GM23338 (cell line): Measurements from ENCODE around the gene PCDH17. TPM values are rescaled to one million over a fixed set of nuclear protein-coding genes. Genes with fewer than 3 reads are reported as not detected.

ENCODE experiments used
- ATAC-seq: fragments of 200-7000 bp; cut with Tn5 transposase; 3 replicates; pipeline ENCODE4 v1.9.1; 2020
- DNase-seq: peaks from one replicate; pipeline ENCODE4 v3.0.0-alpha.2; 2015; ENCODE audit warnings: low spot score
- H2AFZ ChIP-seq: fragments of 200-600 bp; sonication (generic); 2 replicates; pipeline ENCODE4 v1.8.0; 2016; ENCODE audit warnings: antibody characterized with exemption, mild to moderate bottlenecking, moderate library complexity
- H3F3A ChIP-seq: fragments of 200-600 bp; sonication (generic); replicated peaks from 2 replicates; pipeline ENCODE4 v1.8.0; 2017; ENCODE audit warnings: antibody characterized with exemption, mixed run types, low read depth
- H3K27ac ChIP-seq: fragments of 200-600 bp; sonication (generic); 2 replicates; pipeline ENCODE4 v1.6.1; 2016; ENCODE audit warnings: low read depth
- H3K27me3 ChIP-seq: fragments of 200-600 bp; sonication (generic); 2 replicates; pipeline ENCODE4 v1.8.0; 2016; ENCODE audit warnings: mild to moderate bottlenecking, mixed run types, moderate library complexity; ENCODE audit not compliant: insufficient read depth
- H3K36me3 ChIP-seq: fragments of 200-600 bp; sonication (generic); 2 replicates; pipeline ENCODE4 v1.8.0; 2016; ENCODE audit warnings: mild to moderate bottlenecking; ENCODE audit not compliant: insufficient read depth
- H3K4me1 ChIP-seq: fragments of 200-600 bp; sonication (generic); 2 replicates; pipeline ENCODE4 v1.8.0; 2016; ENCODE audit warnings: mild to moderate bottlenecking, moderate library complexity; ENCODE audit not compliant: insufficient read depth
- H3K4me2 ChIP-seq: fragments of 200-600 bp; sonication (generic); 2 replicates; pipeline ENCODE4 v1.7.1; 2017; ENCODE audit warnings: mixed run types
- H3K4me3 ChIP-seq: fragments of 200-600 bp; sonication (generic); 2 replicates; pipeline ENCODE4 v1.6.1; 2016; ENCODE audit warnings: mixed run types
- H3K79me2 ChIP-seq: fragments of 200-600 bp; sonication (generic); replicated peaks from 2 replicates; pipeline ENCODE4 v1.8.0; 2017; ENCODE audit warnings: mild to moderate bottlenecking; ENCODE audit not compliant: insufficient read depth
- H3K9me2 ChIP-seq: fragments of 200-600 bp; sonication (generic); 2 replicates; pipeline ENCODE4 v1.8.0; 2017; ENCODE audit not compliant: insufficient read depth
- H4K20me1 ChIP-seq: fragments of 200-600 bp; sonication (generic); replicated peaks from 2 replicates; pipeline ENCODE4 v1.8.0; 2017; ENCODE audit warnings: mild to moderate bottlenecking; ENCODE audit not compliant: insufficient read depth
- H3K27ac Mint-ChIP-seq: 2 replicates; pipeline ENCODE4 v1.8.0; 2020; ENCODE audit warnings: inconsistent platforms, mild to moderate bottlenecking, moderate library complexity, mixed read lengths
- H3K27me3 Mint-ChIP-seq: 3 replicates; pipeline ENCODE4 v1.8.0; 2022; ENCODE audit warnings: low read depth, mild to moderate bottlenecking, moderate library complexity, mixed read lengths, inconsistent platforms; ENCODE audit not compliant: insufficient read depth, poor library complexity
- H3K36me3 Mint-ChIP-seq: 3 replicates; pipeline ENCODE4 v1.8.0; 2021; ENCODE audit warnings: low read depth, mild to moderate bottlenecking, inconsistent platforms, moderate library complexity, mixed read lengths
- H3K4me1 Mint-ChIP-seq: 3 replicates; pipeline ENCODE4 v1.8.0; 2020; ENCODE audit warnings: mild to moderate bottlenecking, inconsistent platforms, mixed read lengths
- H3K4me3 Mint-ChIP-seq: 3 replicates; pipeline ENCODE4 v1.8.0; 2021; ENCODE audit warnings: moderate library complexity, mild to moderate bottlenecking, inconsistent platforms, mixed read lengths
- H3K9me3 Mint-ChIP-seq: 3 replicates; pipeline ENCODE4 v1.8.0; 2020; ENCODE audit warnings: moderate library complexity, mild to moderate bottlenecking, inconsistent platforms, mixed read lengths
- CREB1 ChIP-seq: fragments of 250-450 bp; sonication (Bioruptor Pico); IDR thresholded peaks from 2 replicates; pipeline ENCODE4 v1.5.0; 2020; ENCODE audit warnings: low read depth, mild to moderate bottlenecking, moderate library complexity
- EZH2phosphoT487 ChIP-seq: fragments of 200-600 bp; sonication (generic); IDR thresholded peaks from one replicate; pipeline ENCODE4 v1.8.1; 2018; ENCODE audit warnings: antibody characterized with exemption; ENCODE audit not compliant: unreplicated experiment
- JUNB ChIP-seq: IDR thresholded peaks from one replicate; pipeline ENCODE4 v1.6.1; 2016; ENCODE audit warnings: antibody characterized with exemption; ENCODE audit not compliant: unreplicated experiment
- NANOG ChIP-seq: IDR thresholded peaks from 2 replicates; pipeline ENCODE4 v1.6.1; 2016; ENCODE audit warnings: antibody characterized with exemption, borderline replicate concordance
- POLR2AphosphoS5 ChIP-seq: IDR thresholded peaks from 2 replicates; pipeline ENCODE4 v1.6.1; 2016; ENCODE audit warnings: antibody characterized with exemption, low read depth
- STAT1 ChIP-seq: IDR thresholded peaks from one replicate; pipeline ENCODE4 v1.6.1; 2016; ENCODE audit warnings: antibody characterized with exemption; ENCODE audit not compliant: unreplicated experiment
- ZNF114 ChIP-seq: fragments of 250-450 bp; sonication (Bioruptor Pico); IDR thresholded peaks from 2 replicates; pipeline ENCODE4 v1.5.0; 2020; ENCODE audit warnings: mild to moderate bottlenecking, moderate library complexity
- ZNF331 ChIP-seq: fragments of 250-450 bp; sonication (Bioruptor Pico); IDR thresholded peaks from 2 replicates; pipeline ENCODE4 v1.5.0; 2020; ENCODE audit warnings: low read depth, mild to moderate bottlenecking, moderate library complexity
- polyA plus RNA-seq: library from polyadenylated mRNA; unstranded; fragments of >200 nt; fragmentation: Nextera tagmentation; extraction: Ambion mirVana; gene quantifications from 2 replicates; pipeline ENCODE4 v1.2.1, GENCODE V29; 2016
- total RNA-seq: library from RNA; depleted of rRNA; stranded (reverse); fragments of >200 nt; shearing (Covaris generic); gene quantifications from 2 replicates; pipeline ENCODE4 v1.2.3, GENCODE V29; 2014
- TF ChIP-seq, protein P1 (sequence below): IDR thresholded peaks from one replicate; pipeline ENCODE4 v1.6.1; 2018; ENCODE audit warnings: antibody characterized with exemption; ENCODE audit not compliant: unreplicated experiment
- TF ChIP-seq, protein P2 (sequence below): IDR thresholded peaks from 2 replicates; pipeline ENCODE4 v1.6.1; 2016; ENCODE audit warnings: antibody characterized with exemption
- TF ChIP-seq, protein P3 (sequence below), 2 experiments: fragments of 200-600 bp in 1 of 2; sonication (generic) in 1 of 2; conservative IDR thresholded peaks; 2 replicates each; pipeline versions ENCODE4 v1.5.1 to v1.6.1; 2016 to 2017; ENCODE audit warnings: antibody characterized with exemption in 2 of 2, low read depth in 2 of 2, mild to moderate bottlenecking in 2 of 2, moderate library complexity in 1 of 2

PCDH17 gene
- total and polyA plus RNA-seq, 2 experiments from 2014 or later: 0.27 to 1.3 TPM

DNA sequence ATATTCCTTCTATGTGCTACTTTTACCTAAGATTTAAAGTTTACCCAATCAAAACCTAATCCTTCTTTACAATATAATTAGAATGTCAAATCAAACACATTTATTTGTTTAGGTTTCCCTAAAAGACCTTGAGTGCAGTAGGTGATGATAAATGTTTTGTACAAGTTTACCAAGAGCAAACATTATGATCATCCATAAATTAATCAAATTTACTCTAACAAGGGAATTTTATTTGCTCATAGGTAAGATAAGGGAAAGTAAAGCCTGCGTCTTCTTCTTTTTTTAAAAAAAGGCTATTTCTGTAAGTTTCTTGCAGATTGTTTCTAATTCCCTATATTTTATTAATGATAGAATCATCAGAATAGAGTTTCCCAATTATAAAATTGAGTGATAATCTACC lies 48.0 kb upstream of the PCDH17 start:
- Histone ChIP-seq H3K9me2 (no peaks in the 10 kb centered on the region), H3K27ac (no peak overlapping the region), H3F3A (no peaks in the 10 kb centered on the region), H3K4me3 (no peak overlapping the region), H3K27me3 (no peaks in the 10 kb centered on the region), H2AFZ (no peak overlapping the region), H3K79me2 (no peaks in the 10 kb centered on the region), H3K36me3 (no peaks in the 10 kb centered on the region), H4K20me1 (no peaks in the 10 kb centered on the region), H3K4me1 (no peaks in the 10 kb centered on the region), H3K4me2 (no peak overlapping the region)
- TF ChIP-seq, protein P1, sequence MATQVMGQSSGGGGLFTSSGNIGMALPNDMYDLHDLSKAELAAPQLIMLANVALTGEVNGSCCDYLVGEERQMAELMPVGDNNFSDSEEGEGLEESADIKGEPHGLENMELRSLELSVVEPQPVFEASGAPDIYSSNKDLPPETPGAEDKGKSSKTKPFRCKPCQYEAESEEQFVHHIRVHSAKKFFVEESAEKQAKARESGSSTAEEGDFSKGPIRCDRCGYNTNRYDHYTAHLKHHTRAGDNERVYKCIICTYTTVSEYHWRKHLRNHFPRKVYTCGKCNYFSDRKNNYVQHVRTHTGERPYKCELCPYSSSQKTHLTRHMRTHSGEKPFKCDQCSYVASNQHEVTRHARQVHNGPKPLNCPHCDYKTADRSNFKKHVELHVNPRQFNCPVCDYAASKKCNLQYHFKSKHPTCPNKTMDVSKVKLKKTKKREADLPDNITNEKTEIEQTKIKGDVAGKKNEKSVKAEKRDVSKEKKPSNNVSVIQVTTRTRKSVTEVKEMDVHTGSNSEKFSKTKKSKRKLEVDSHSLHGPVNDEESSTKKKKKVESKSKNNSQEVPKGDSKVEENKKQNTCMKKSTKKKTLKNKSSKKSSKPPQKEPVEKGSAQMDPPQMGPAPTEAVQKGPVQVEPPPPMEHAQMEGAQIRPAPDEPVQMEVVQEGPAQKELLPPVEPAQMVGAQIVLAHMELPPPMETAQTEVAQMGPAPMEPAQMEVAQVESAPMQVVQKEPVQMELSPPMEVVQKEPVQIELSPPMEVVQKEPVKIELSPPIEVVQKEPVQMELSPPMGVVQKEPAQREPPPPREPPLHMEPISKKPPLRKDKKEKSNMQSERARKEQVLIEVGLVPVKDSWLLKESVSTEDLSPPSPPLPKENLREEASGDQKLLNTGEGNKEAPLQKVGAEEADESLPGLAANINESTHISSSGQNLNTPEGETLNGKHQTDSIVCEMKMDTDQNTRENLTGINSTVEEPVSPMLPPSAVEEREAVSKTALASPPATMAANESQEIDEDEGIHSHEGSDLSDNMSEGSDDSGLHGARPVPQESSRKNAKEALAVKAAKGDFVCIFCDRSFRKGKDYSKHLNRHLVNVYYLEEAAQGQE: no peak
- Mint-ChIP-seq H3K4me1 (peaks cover 16% of the 10 kb centered on the region), H3K36me3 (no peaks in the 10 kb centered on the region), H3K27me3 (peaks cover 5% of the 10 kb centered on the region), H3K4me3 (no peak overlapping the region), H3K9me3 (no peaks in the 10 kb centered on the region), H3K27ac (no peak overlapping the region)
- ATAC-seq (no peak), DNase-seq (no peak)

DNA sequence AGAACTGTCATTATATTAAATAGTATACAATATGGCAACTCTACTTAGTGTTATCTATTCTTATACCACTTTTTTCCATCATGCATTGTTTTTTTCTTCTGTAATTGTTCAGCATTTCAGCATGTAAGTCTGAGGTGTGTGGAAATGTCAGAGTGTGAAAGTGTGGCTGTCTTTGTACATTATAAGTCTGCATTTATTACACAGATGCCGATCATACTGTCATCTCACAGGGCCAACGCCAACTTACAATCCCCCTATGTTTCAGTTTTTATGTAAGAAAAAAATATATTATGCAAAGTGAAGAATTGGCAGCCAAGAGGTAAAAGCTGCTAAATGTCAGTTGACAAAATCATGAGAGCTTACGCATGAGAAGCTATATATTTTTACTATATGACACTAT lies 42.9 kb upstream of the PCDH17 start:
- Mint-ChIP-seq H3K4me3 (no peak overlapping the region), H3K27ac (no peak overlapping the region), H3K36me3 (no peaks in the 10 kb centered on the region), H3K9me3 (no peaks in the 10 kb centered on the region), H3K27me3 (no peaks in the 10 kb centered on the region), H3K4me1 (peaks cover 9% of the 10 kb centered on the region)
- Histone ChIP-seq H3K27ac (no peak overlapping the region), H3K79me2 (no peaks in the 10 kb centered on the region), H2AFZ (no peak overlapping the region), H3K27me3 (no peaks in the 10 kb centered on the region), H3K36me3 (no peaks in the 10 kb centered on the region), H4K20me1 (no peaks in the 10 kb centered on the region), H3K4me3 (no peak overlapping the region), H3K4me2 (no peak overlapping the region), H3F3A (no peaks in the 10 kb centered on the region), H3K9me2 (no peaks in the 10 kb centered on the region), H3K4me1 (no peaks in the 10 kb centered on the region)
- no peak for ATAC-seq
- no peak for DNase-seq
- TF ChIP-seq STAT1: no peak
- no peak for TF ChIP-seq NANOG
- TF ChIP-seq, protein P1: no peak
- no peak for TF ChIP-seq EZH2phosphoT487
- TF ChIP-seq, protein P2, sequence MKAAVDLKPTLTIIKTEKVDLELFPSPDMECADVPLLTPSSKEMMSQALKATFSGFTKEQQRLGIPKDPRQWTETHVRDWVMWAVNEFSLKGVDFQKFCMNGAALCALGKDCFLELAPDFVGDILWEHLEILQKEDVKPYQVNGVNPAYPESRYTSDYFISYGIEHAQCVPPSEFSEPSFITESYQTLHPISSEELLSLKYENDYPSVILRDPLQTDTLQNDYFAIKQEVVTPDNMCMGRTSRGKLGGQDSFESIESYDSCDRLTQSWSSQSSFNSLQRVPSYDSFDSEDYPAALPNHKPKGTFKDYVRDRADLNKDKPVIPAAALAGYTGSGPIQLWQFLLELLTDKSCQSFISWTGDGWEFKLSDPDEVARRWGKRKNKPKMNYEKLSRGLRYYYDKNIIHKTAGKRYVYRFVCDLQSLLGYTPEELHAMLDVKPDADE: no peak
- no peak for TF ChIP-seq POLR2AphosphoS5
- TF ChIP-seq CREB1: no peak
- no peak for TF ChIP-seq ZNF331 (CRISPR knock-in tag)
- TF ChIP-seq, protein P3, sequence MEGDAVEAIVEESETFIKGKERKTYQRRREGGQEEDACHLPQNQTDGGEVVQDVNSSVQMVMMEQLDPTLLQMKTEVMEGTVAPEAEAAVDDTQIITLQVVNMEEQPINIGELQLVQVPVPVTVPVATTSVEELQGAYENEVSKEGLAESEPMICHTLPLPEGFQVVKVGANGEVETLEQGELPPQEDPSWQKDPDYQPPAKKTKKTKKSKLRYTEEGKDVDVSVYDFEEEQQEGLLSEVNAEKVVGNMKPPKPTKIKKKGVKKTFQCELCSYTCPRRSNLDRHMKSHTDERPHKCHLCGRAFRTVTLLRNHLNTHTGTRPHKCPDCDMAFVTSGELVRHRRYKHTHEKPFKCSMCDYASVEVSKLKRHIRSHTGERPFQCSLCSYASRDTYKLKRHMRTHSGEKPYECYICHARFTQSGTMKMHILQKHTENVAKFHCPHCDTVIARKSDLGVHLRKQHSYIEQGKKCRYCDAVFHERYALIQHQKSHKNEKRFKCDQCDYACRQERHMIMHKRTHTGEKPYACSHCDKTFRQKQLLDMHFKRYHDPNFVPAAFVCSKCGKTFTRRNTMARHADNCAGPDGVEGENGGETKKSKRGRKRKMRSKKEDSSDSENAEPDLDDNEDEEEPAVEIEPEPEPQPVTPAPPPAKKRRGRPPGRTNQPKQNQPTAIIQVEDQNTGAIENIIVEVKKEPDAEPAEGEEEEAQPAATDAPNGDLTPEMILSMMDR (conservative IDR thresholded peaks at IDR 0.05; ENCODE audit: low read depth in 2 of 2): no peak
- no peak for TF ChIP-seq ZNF114
- no peak for TF ChIP-seq JUNB
